ENCODE measurements around the gene P3H2. TPM values are rescaled to one million over a fixed set of nuclear protein-coding genes. Genes with fewer than 3 reads are reported as not detected.

The P3H2 gene
- total RNA-seq, 1 donor from 2014 or later, result 21.9 TPM

DNA sequence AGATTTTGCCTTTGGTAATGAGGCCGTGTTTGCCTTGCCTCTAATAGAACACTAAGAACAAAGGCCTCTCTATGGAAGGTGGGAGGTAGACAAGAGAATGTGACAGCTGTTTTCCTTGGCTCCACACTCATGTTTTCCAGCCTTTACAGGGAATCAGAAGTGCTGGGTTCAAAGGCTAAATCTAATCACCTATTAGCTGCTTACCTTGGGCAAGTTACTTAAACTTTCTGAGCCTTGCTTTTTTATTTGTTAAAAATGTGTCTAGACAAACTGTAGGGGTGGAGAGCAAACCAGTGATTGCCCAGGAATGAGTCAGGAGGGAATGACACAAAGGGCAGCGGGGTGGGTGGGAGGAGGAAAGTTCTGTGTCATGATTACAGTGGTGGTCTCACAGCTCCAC lies 179.0 kb downstream of the P3H2 start:
- Mint-ChIP-seq H3K4me1 (ENCODE audit: low read depth) (peaks cover 23% of the 10 kb centered on the region), H3K27ac (ENCODE audit: unreplicated experiment) (no peak overlapping the region), H3K4me3 (ENCODE audit: unreplicated experiment) (no peak overlapping the region), H3K9me3 (ENCODE audit: low read depth) (no peaks in the 10 kb centered on the region), H3K27me3 (ENCODE audit: low read depth) (no peaks in the 10 kb centered on the region), H3K36me3 (ENCODE audit: low read depth) (no peaks in the 10 kb centered on the region)
- TF ChIP-seq, protein P1, sequence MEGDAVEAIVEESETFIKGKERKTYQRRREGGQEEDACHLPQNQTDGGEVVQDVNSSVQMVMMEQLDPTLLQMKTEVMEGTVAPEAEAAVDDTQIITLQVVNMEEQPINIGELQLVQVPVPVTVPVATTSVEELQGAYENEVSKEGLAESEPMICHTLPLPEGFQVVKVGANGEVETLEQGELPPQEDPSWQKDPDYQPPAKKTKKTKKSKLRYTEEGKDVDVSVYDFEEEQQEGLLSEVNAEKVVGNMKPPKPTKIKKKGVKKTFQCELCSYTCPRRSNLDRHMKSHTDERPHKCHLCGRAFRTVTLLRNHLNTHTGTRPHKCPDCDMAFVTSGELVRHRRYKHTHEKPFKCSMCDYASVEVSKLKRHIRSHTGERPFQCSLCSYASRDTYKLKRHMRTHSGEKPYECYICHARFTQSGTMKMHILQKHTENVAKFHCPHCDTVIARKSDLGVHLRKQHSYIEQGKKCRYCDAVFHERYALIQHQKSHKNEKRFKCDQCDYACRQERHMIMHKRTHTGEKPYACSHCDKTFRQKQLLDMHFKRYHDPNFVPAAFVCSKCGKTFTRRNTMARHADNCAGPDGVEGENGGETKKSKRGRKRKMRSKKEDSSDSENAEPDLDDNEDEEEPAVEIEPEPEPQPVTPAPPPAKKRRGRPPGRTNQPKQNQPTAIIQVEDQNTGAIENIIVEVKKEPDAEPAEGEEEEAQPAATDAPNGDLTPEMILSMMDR (IDR thresholded peaks at IDR 0.05), result no peak
- DNase-seq (ENCODE audit: low spot score), result no peak

DNA sequence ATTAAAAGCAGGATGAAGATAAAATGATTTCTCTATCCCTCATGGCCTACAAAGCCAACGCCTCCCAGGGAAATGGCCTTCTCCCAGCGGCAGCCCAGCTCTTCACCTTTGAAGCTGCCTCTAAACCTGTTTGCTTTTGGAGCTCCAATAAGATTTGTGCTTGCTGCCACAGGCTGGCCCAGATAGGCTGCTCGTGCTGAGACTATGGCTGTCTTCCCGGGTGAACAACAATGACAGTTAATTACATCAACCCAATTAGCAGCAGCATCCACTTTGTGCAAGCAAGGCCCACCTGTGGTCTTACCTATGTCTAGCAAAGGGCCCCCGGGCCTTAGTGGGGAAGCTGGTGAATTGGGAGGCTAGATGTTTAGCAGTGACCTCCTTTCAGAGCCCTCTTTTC lies 179.6 kb downstream of the P3H2 start:
- no peak for DNase-seq (ENCODE audit: low spot score)
- Mint-ChIP-seq H3K36me3 (ENCODE audit: low read depth) (no peaks in the 10 kb centered on the region), H3K4me3 (ENCODE audit: unreplicated experiment) (no peak overlapping the region), H3K27me3 (ENCODE audit: low read depth) (no peaks in the 10 kb centered on the region), H3K27ac (ENCODE audit: unreplicated experiment) (no peak overlapping the region), H3K9me3 (ENCODE audit: low read depth) (no peaks in the 10 kb centered on the region), H3K4me1 (ENCODE audit: low read depth) (peaks cover 29% of the 10 kb centered on the region)
- TF ChIP-seq, protein P1 (IDR thresholded peaks at IDR 0.05), result no peak

DNA sequence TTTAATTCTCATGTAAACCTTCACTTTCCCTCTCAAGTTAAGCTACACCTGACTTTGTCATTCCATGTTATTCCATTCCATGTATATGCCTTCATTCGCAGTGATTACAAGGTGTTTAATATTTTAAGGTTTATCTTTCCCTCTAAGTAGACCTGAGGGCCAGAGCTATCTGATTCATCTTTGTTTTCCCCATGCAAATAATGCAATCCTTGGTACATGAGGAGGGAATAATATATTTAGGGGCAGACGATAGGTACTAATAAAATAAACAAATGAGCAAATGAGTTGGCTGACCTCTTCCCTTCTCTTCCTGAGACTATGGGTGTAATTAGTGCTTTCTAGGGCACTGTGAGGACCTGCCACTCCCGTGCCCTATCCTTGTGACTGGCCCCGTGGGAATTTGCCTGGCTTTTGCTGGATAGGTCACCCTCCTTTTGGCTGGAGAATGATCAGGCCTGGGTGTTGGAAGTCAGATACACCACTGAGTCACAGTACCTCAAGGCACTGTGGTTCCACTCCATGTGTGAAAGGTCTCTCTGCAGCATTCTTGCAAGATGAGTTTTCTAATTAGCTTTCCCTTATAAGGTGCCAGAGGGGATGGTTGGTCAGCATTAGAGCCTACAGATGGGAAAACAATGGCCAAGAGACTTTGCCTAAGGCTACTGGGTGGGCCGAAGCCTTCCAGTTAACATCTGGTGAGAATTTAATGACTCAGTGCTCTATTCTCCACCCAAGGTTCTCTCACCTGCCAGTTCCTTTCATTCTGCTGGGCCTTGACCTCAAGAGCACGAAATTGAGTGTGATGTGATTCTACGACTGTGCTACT lies 183.2 kb downstream of the P3H2 start:
- Mint-ChIP-seq H3K4me3 (ENCODE audit: unreplicated experiment) (no peak overlapping the region), H3K36me3 (ENCODE audit: low read depth) (no peaks in the 10 kb centered on the region), H3K27ac (ENCODE audit: unreplicated experiment) (peak overlapping the region; percentile 64), H3K4me1 (ENCODE audit: low read depth) (peaks cover 29% of the 10 kb centered on the region), H3K9me3 (ENCODE audit: low read depth) (no peaks in the 10 kb centered on the region), H3K27me3 (ENCODE audit: low read depth) (no peaks in the 10 kb centered on the region)
- TF ChIP-seq, protein P1 (IDR thresholded peaks at IDR 0.05), result no peak
- no peak for DNase-seq (ENCODE audit: low spot score)

DNA sequence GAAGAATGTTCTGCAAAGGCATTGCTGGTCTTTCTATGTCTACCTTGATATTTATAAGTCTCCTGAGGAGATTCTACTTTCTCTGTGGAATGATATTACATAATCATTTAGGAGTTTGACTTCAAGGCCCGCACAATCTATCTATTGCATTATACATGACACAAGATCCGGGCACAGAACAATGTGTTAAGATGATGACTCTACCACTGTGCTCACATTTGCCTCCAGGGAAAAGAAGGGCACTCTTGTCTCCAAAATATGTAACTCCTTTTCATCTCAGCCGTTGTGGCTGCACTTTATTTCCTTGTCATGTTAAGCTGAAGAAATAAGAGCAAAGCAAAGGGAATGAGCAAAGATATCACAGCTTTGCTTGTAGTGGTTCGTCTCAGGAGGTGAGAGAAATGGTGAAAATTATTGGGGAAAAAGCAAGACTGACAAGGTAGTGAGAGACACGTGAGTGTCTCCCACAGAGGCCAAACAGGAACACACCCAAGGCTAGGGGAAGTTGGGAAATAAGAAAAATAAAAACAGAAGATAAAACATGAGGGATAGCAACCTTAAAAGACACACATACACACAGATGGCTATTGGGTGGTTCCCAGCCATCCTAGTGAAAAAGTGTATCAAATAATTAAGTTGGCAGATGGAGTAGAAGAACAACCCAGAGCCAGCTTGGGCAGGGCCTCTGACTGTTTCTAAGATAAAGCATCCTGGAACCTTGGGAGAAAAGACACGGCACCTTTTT lies 184.3 kb downstream of the P3H2 start:
- H3K9me3 Mint-ChIP-seq (ENCODE audit: low read depth), result no peaks in the 10 kb centered on the region
- no peak overlapping the region for H3K4me3 Mint-ChIP-seq (ENCODE audit: unreplicated experiment)
- no peak for DNase-seq (ENCODE audit: low spot score)
- TF ChIP-seq, protein P1 (IDR thresholded peaks at IDR 0.05), result no peak
- H3K27ac Mint-ChIP-seq (ENCODE audit: unreplicated experiment), result peak overlapping the region; percentile 49
- H3K27me3 Mint-ChIP-seq (ENCODE audit: low read depth), result no peaks in the 10 kb centered on the region
- peaks cover 23% of the 10 kb centered on the region for H3K4me1 Mint-ChIP-seq (ENCODE audit: low read depth)
- no peaks in the 10 kb centered on the region for H3K36me3 Mint-ChIP-seq (ENCODE audit: low read depth)

DNA sequence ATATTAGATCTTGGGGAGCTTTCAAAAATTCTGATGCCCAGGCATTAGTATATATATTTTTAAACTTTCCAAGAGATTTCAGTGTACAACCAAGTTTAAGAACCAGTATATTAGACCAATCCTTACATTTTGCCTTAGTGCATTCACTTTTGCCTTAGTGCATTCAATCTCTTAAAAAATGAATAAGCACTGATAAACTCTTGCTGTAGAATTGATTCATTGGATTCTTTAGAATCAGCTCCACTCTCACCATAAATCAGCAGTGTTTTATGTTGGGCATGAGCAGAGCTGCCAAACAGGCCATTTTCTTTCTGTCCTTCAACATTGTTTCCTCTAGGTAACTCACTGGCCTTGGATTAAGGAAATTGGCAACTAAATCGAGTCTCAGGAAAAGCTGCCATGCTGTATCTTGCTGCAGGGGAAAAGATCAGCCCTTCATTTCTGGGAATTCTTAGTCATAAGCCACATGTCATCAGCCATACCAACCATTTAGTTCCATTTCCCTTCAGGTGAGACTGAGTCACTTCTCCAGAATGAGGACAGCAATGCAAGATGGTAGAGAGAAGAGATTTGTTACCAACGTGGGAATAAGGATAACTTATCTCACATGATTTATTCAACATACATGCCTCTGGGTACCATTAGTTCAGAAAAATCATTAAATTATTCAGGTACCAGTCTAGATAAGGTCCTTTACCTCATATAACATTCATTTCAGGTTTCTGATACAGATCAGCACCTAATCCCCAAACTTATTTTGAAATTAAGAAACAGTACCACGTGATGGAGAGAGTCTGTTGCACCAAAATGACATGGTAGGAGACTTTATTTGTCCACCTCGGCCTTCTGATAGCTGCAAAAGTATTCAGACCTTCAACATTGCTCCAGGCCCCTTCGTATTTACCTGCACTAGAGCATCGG lies 192.5 kb downstream of the P3H2 start:
- no peaks in the 10 kb centered on the region for H3K36me3 Mint-ChIP-seq (ENCODE audit: low read depth)
- no peaks in the 10 kb centered on the region for H3K27me3 Mint-ChIP-seq (ENCODE audit: low read depth)
- no peak overlapping the region for H3K27ac Mint-ChIP-seq (ENCODE audit: unreplicated experiment)
- no peak for DNase-seq (ENCODE audit: low spot score)
- no peaks in the 10 kb centered on the region for H3K9me3 Mint-ChIP-seq (ENCODE audit: low read depth)
- TF ChIP-seq, protein P1 (IDR thresholded peaks at IDR 0.05), result no peak
- no peak overlapping the region for H3K4me3 Mint-ChIP-seq (ENCODE audit: unreplicated experiment)
- H3K4me1 Mint-ChIP-seq (ENCODE audit: low read depth), result no peaks in the 10 kb centered on the region

Data from chondrocyte (in vitro differentiated cells).